ENCODE results near the gene OR8K5. TPM values are rescaled to one million over a fixed set of nuclear protein-coding genes. Genes with fewer than 3 reads are reported as not detected.

Gene OR8K5
- total RNA-seq, 1 experiment from 2014 or later = not detected

GRCh38 chr11:56140151-56140661 lies 19.9 kb downstream of the OR8K5 start, which contains the start of gene OR8J3:
OR8J3 (minus strand) TSS chr11:56140201; CDS start chr11:56137718, 2,483 bp downstream.
- Histone ChIP-seq H3K36me3 (ENCODE audit: control insufficient read depth in 1 of 2, insufficient read depth in 2 of 2, low read length in 2 of 2) (no peaks in the 10 kb centered on the region), H3K27ac (ENCODE audit: low read depth, low read length) (no peak within 1 kb of the TSS), H3K27me3 (ENCODE audit: insufficient read depth, low read length) (no peaks in the 10 kb centered on the region), H4K20me1 (ENCODE audit: insufficient read depth) (no peaks in the 10 kb centered on the region), H2AFZ (ENCODE audit: low read depth, low read length, poor library complexity, severe bottlenecking) (no peak within 1 kb of the TSS), H3K9me3 (ENCODE audit: control insufficient read depth in 1 of 2, insufficient read depth in 1 of 2, low read depth in 1 of 2, low read length in 2 of 2) (peaks cover 6 to 10% of the 10 kb centered on the region in 2 experiments; a peak in 2 of 4 replicates), H3K9ac (ENCODE audit: low read length) (no peak within 1 kb of the TSS), H3K79me2 (ENCODE audit: insufficient read depth, low read length) (no peaks in the 10 kb centered on the region), H3K4me2 (ENCODE audit: low read length) (no peak within 1 kb of the TSS), H3K4me3 (replicated peaks in 1 of 2; ENCODE audit: low read depth in 1 of 2, low read length in 2 of 2) (no peak within 1 kb of the TSS), H3K4me1 (ENCODE audit: control insufficient read depth in 1 of 2, insufficient read depth in 2 of 2, low read length in 2 of 2) (no peaks in the 10 kb centered on the region), H3K9me2 (ENCODE audit: insufficient read depth) (no peaks in the 10 kb centered on the region)
- POLR2A ChIA-PET = no interaction called here
- TF ChIP-seq SRF (IDR thresholded peaks at IDR 0.05; ENCODE audit: low read depth) (no peak), MAX (IDR thresholded peaks at IDR 0.05) (no peak), JUND (IDR thresholded peaks at IDR 0.05) (no peak), CEBPB (IDR thresholded peaks at IDR 0.05; ENCODE audit: low read depth) (no peak), SIN3A (IDR thresholded peaks at IDR 0.05; ENCODE audit: low read depth) (no peak), CBX3 (IDR thresholded peaks at IDR 0.05; ENCODE audit: low read depth) (no peak), REST (IDR thresholded peaks at IDR 0.05; ENCODE audit: low read depth) (no peak), POLR2A (IDR thresholded peaks at IDR 0.05; ENCODE audit: borderline replicate concordance, extremely low read depth, insufficient read depth, insufficient read length) (no peak), RAD21 (IDR thresholded peaks at IDR 0.05; ENCODE audit: low read depth) (no peak)
- no peak for DNase-seq (ENCODE audit: low read depth, low spot score)
- CTCF ChIA-PET = no interaction called here
- RAD21 ChIA-PET (ENCODE audit: low non-redundant PET in 1 of 2, low total read pairs in 2 of 2, uncharacterized antibody in 2 of 2, unreplicated experiment in 2 of 2) = no interaction called here
- intact Hi-C loops (cut with micrococcal nuclease) = no loop called here
- no TSS peak for BruUV-seq (replicated peaks)
- ATAC-seq = no peak

Data from HCT116 (cell line).